Subcutaneous adipose tissue (tissue), 4 donors: ENCODE measurements around the gene TROAP. TPM values are rescaled to one million over a fixed set of nuclear protein-coding genes. Genes with fewer than 3 reads are reported as not detected.

Source experiments
- total RNA-seq, 4 donors: library from RNA; depleted of rRNA; stranded (reverse); fragments of >200 nt; gene quantifications; one replicate each; pipeline ENCODE4 v1.1.0, GENCODE V29; 2016
- TF ChIP-seq, protein P1 (sequence below): fragments of 450-650 bp; IDR thresholded peaks from one replicate; pipeline ENCODE4 v1.5.1; 2016; ENCODE audit warnings: low read depth, mild to moderate bottlenecking, control low read depth, antibody characterized with exemption, moderate library complexity

Gene TROAP
- total RNA-seq, 4 donors from 2014 or later = 0.16 to 2.0 (median 0.88) TPM; not detected in 1

DNA sequence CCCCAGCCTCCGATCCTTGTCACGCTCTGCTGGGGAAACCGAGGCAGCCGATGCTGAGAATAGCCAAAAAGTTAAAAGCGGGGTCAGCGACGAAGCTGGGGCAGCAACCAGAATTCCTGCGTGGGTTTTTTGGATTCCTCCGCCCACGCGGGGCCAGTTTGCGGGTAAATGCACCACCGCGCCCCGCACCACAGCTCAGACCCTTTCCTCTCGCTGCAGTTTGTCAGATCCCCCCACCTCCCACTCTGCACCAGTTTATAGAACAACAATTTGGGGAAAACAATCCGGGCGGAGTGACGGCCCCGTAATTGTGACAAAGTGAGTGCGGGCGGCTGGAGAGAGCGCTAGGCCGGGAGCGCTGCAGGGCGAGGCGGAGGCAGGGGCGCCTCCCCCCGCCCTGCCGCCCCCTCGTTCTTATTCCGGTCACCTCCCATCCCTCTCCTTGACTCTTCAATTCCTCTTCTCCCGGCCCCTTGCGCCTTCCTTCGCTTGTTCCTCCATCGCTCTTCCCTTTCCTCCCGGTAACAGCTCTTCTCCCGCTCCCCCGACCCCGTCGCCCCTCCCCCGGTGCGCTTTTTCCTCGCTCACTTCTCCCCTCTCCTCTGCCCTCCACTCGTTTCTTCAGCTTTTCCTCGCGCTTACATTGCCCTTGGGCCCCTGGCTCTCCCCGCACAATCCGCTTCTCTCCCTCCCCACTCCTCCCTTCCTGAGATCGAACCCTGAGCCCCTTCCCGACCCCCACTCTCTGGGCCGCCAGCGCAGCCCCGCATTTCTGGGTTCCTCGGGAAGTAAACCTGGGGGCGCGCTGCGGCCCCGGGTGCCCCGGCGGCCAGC, 23.0 kb downstream of the TROAP start:
- TF ChIP-seq, protein P1, sequence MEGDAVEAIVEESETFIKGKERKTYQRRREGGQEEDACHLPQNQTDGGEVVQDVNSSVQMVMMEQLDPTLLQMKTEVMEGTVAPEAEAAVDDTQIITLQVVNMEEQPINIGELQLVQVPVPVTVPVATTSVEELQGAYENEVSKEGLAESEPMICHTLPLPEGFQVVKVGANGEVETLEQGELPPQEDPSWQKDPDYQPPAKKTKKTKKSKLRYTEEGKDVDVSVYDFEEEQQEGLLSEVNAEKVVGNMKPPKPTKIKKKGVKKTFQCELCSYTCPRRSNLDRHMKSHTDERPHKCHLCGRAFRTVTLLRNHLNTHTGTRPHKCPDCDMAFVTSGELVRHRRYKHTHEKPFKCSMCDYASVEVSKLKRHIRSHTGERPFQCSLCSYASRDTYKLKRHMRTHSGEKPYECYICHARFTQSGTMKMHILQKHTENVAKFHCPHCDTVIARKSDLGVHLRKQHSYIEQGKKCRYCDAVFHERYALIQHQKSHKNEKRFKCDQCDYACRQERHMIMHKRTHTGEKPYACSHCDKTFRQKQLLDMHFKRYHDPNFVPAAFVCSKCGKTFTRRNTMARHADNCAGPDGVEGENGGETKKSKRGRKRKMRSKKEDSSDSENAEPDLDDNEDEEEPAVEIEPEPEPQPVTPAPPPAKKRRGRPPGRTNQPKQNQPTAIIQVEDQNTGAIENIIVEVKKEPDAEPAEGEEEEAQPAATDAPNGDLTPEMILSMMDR = no peak

DNA sequence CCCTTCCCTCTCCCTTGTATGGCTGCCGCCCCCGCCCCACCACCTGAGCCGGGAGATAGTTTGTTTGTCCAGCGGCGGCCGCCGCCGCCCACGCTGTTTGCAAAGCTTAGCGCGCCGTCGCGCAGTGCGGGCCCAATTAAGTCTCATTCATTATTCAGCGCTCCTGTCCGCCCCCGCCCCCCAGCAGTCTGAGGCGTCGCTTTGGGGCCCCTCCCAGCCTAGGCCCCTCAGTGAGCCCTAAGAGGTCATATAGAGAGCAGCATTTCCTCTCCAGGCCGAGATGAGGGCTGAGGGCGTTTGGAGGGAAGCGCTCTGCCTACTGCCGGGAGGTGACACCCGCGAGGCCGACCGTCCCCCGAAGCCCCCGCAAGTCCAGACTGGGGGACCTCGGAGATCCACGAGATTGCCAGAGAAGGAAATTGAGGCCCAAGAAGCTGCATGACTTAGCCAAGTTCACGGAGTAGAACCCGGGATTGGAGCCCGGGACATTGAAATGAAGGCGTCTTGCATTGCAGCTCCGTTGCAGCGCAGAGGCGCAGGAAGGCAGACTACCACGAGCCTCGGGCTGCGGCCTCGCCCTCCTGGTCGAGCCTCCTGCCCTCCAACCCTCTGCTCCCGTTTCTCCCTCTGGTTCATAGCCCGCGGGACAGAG, 23.7 kb downstream of the TROAP start, which contains the start of gene DNAJC22:
TSS of gene DNAJC22 (plus strand) at position 230 of the 652 bp plus-strand sequence. CDS start 1,985 bp downstream, outside the sequence.
- TF ChIP-seq, protein P1 = no peak

DNA sequence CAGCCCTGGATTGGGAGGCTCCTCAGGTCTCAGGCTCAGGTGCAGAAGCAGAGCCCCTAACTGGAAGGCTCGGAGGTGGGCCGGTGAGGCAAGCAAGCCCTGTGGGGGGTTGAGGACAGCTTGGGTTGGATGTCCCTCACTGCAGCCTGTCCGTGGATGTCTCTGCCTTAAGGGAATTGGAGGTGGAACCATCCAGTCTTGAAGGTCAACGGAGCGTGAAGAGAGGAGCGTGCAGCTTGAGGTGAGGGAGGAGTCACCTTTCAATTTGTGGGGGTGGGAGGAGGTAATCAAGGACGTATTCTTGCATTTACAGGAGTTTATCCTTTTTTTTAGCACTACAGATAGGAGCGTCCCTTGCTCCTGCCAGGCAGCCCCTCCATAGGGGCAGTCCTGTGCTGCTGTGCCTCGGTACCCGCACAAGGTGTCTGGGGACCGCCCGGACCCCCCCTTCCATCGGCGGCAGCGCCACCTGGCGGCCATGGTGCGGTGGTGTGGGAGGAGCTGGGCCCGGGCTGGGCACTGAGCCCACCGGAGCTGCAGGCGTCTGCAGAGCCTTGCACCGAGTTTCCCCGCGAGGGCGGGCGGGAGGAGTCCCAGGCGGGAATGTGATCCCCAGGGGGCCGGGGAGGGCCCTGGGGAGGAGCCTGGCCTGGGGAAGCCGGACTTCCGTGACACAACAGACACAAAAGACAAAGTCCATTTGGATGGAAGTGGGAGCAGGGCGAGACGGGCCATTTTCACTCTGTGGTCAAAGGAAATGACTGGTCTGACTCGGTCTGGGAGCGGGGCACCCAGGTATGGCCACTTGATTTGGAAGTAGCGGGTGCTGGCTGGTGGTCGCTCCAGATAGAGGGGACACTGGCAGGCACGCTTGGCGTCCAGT, 24.5 kb downstream of the TROAP start:
- TF ChIP-seq, protein P1 = no peak

DNA sequence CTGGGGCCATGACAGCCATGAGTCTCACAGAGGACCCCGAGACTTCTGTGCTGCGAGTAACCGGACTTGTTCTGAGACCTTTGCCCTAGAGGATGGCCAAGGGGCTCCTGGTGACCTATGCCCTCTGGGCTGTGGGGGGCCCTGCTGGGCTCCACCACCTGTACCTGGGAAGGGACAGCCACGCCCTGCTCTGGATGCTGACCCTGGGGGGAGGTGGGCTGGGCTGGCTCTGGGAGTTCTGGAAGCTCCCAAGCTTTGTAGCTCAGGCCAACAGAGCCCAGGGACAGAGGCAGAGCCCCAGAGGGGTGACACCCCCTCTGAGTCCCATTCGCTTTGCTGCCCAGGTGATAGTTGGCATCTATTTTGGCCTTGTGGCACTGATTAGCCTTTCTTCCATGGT, 25.7 kb downstream of the TROAP start:
- TF ChIP-seq, protein P1 = no peak

DNA sequence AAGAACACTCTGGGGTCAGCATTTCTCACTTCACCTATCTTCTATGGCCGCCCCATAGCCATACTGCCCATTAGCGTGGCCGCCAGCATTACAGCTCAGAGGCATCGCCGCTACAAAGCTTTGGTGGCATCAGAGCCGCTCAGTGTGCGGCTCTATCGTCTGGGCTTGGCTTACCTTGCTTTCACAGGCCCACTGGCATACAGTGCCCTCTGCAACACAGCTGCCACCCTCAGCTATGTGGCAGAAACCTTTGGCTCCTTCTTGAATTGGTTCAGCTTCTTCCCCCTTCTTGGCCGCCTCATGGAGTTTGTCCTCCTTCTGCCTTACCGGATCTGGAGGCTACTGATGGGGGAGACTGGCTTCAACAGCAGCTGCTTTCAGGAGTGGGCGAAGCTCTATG, 26.2 kb downstream of the TROAP start:
- TF ChIP-seq, protein P1 = no peak

DNA sequence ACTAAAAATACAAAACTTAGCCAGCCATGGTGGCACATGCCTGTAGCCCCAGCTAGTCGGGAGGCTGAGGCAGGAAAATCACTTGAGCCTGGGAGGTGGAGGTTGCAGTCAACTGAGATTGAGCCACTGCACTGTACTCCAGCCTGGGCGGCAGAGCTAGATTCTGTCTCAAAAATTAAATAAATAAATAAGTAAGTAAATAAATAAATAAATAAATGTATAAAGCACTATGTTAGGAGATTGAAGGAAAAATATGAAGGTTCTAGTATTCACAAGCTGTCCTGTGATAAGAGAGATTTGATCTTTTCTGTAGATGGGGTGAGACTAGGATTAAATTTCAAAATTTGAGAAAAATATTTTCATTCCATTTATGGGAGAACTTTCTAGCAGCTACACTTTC, 29.3 kb downstream of the TROAP start:
- TF ChIP-seq, protein P1 = no peak

DNA sequence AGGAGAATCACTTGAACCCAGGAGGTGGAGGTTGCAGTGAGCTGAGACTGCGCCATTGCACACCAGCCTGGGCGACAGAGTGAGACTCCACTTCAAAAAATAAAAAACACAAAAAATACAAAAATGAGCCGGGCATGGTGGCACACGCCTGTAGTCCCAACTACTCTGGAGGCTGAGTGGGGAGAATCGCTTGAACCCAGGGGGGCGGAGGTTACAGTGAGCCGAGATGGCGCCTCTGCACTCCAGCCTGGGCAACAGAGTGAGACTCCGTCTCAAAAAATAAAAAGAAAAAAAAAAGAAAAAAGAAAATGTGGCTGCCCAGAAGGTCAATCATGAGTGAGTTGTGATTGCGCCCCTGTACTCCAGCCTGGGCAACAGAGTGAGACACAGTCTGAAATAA, 32.9 kb downstream of the TROAP start:
- TF ChIP-seq, protein P1 = no peak
